HPDE6-E6E7 (cell line): Measurements from ENCODE around the gene NRBP1.

Source experiments
- DNase-seq: peaks from one replicate; pipeline ENCODE4 v3.0.0; 2011; ENCODE audit warnings: missing footprints; ENCODE audit errors: extremely low spot score

Gene NRBP1

GRCh38 chr2:27489498-27490397 is 61.3 kb downstream of the NRBP1 start, which contains the start of gene IFT172:
TSS of gene IFT172 (minus strand) at chr2:27489743. CDS start at chr2:27489653, 90 bp downstream.
- DNase-seq = peak; percentile 96
